CD14-positive monocyte (primary cell): ENCODE measurements around the gene LRRC4C. TPM values are rescaled to one million over a fixed set of nuclear protein-coding genes. Genes with fewer than 3 reads are reported as not detected.

Experiments
- DNase-seq, 3 donors: peaks; one replicate each; pipeline ENCODE4 v3.0.0-alpha.2; 2011 to 2022
- H2AFZ ChIP-seq: 2 replicates; pipeline ENCODE4 v1.6.0; 2012; ENCODE audit warnings: mild to moderate bottlenecking, low read depth, low read length, inconsistent platforms; ENCODE audit not compliant: insufficient read depth, poor library complexity, severe bottlenecking
- H3K27ac ChIP-seq, 2 donors: 1 replicate in 1 of 2; 2 replicates in 1 of 2; pipeline ENCODE4 v1.5.1; 2012 to 2013; ENCODE audit warnings: low read length in 2 of 2, control low read depth in 1 of 2, inconsistent platforms in 1 of 2, low read depth in 1 of 2, mild to moderate bottlenecking in 1 of 2
- H3K27me3 ChIP-seq, 2 donors: one replicate each; pipeline versions ENCODE4 v1.6.0 to v1.6.1; 2011 to 2013; ENCODE audit warnings: low read length in 2 of 2; ENCODE audit not compliant: control insufficient read depth in 2 of 2, insufficient read depth in 2 of 2
- H3K36me3 ChIP-seq, 2 donors: replicated peaks in 1 of 2; 1 replicate in 1 of 2; 2 replicates in 1 of 2; pipeline versions ENCODE4 v1.5.1 to v1.6.1; 2012 to 2013; ENCODE audit warnings: low read length in 2 of 2, control low read depth in 1 of 2, inconsistent platforms in 1 of 2, mild to moderate bottlenecking in 1 of 2; ENCODE audit not compliant: insufficient read depth in 2 of 2, control insufficient read depth in 1 of 2
- H3K4me1 ChIP-seq, 2 donors: 1 replicate in 1 of 2; 2 replicates in 1 of 2; pipeline versions ENCODE4 v1.5.1 to v1.6.1; 2012 to 2013; ENCODE audit warnings: low read length in 2 of 2, control low read depth in 1 of 2, inconsistent platforms in 1 of 2, mild to moderate bottlenecking in 1 of 2, moderate library complexity in 1 of 2; ENCODE audit not compliant: insufficient read depth in 2 of 2, control insufficient read depth in 1 of 2
- H3K4me2 ChIP-seq: replicated peaks from 2 replicates; pipeline ENCODE3; 2012; ENCODE audit warnings: low read length, moderate library complexity, mild to moderate bottlenecking; ENCODE audit not compliant: poor library complexity, severe bottlenecking; ENCODE audit errors: extremely low read depth
- H3K4me3 ChIP-seq, 3 experiments: fragments of 200-600 bp in 1 of 3; sonication (generic) in 1 of 3; replicated peaks in 1 of 3; 1 replicate in 2 of 3; 2 replicates in 1 of 3; pipeline ENCODE4 v1.5.1; 2011 to 2013; ENCODE audit warnings: low read length in 3 of 3, mild to moderate bottlenecking in 3 of 3, control low read depth in 2 of 3, low read depth in 2 of 3, inconsistent platforms in 1 of 3, moderate library complexity in 1 of 3
- H3K79me2 ChIP-seq: 2 replicates; pipeline ENCODE4 v1.6.0; 2012; ENCODE audit warnings: mild to moderate bottlenecking, control low read depth, inconsistent platforms, low read length, moderate library complexity; ENCODE audit not compliant: insufficient read depth
- H3K9ac ChIP-seq: 2 replicates; pipeline ENCODE4 v1.6.0; 2017; ENCODE audit warnings: low read length, mild to moderate bottlenecking; ENCODE audit not compliant: insufficient read depth, poor library complexity, severe bottlenecking
- H3K9me3 ChIP-seq, 2 donors: replicated peaks in 1 of 2; 1 replicate in 1 of 2; 2 replicates in 1 of 2; pipeline versions ENCODE4 v1.5.1 to v1.6.1; 2012 to 2013; ENCODE audit warnings: low read length in 2 of 2, control low read depth in 1 of 2; ENCODE audit not compliant: control insufficient read depth in 1 of 2, insufficient read depth in 1 of 2
- H4K20me1 ChIP-seq: 2 replicates; pipeline ENCODE4 v1.6.0; 2012; ENCODE audit warnings: mild to moderate bottlenecking, low read length, control low read depth, moderate library complexity; ENCODE audit not compliant: insufficient read depth
- H3K27ac Mint-ChIP-seq, 7 donors: one replicate each; pipeline ENCODE4 v1.8.0; 2020; ENCODE audit warnings: mild to moderate bottlenecking in 7 of 7, mixed read lengths in 7 of 7, moderate library complexity in 6 of 7, inconsistent platforms in 2 of 7
- H3K27me3 Mint-ChIP-seq, 3 donors: one replicate each; pipeline ENCODE4 v1.8.0; 2021 to 2022; ENCODE audit warnings: low read depth in 3 of 3, mild to moderate bottlenecking in 3 of 3, mixed read lengths in 3 of 3, moderate library complexity in 3 of 3, inconsistent platforms in 1 of 3
- H3K36me3 Mint-ChIP-seq, 2 donors: one replicate each; pipeline ENCODE4 v1.8.0; 2020; ENCODE audit warnings: mixed read lengths in 2 of 2, inconsistent platforms in 1 of 2, mild to moderate bottlenecking in 1 of 2
- H3K4me1 Mint-ChIP-seq: one replicate; pipeline ENCODE4 v1.8.0; 2020; ENCODE audit warnings: mild to moderate bottlenecking, mixed read lengths
- H3K4me3 Mint-ChIP-seq, 2 donors: one replicate each; pipeline ENCODE4 v1.8.0; 2020; ENCODE audit warnings: mild to moderate bottlenecking in 2 of 2, mixed read lengths in 2 of 2, moderate library complexity in 1 of 2
- H3K9me3 Mint-ChIP-seq, 7 donors: one replicate each; pipeline ENCODE4 v1.8.0; 2020 to 2022; ENCODE audit warnings: mixed read lengths in 7 of 7, mild to moderate bottlenecking in 6 of 7, moderate library complexity in 6 of 7, inconsistent platforms in 2 of 7
- CTCF ChIP-seq: fragments of 200-600 bp; IDR thresholded peaks from one replicate; pipeline ENCODE4 v1.8.0; 2022; ENCODE audit warnings: antibody characterized with exemption, mild to moderate bottlenecking
- WGBS: methylation state at CpG from one replicate; pipeline ENCODE4 v1.1.5; 2013; ENCODE audit warnings: missing lambda C conversion rate; ENCODE audit not compliant: insufficient coverage; 5-methylcytosine and 5-hydroxymethylcytosine counted together
- intact Hi-C, 2 donors: fragments of 100-400 bp; cut with micrococcal nuclease; formaldehyde crosslinking; loops; one replicate each; pipeline versions ENCODE4 v1.15.0 to v1.15.1; 2023
- polyA plus RNA-seq, 3 donors: library from polyadenylated mRNA; depleted of rRNA in 1 of 3; unstranded in 2 of 3; stranded (reverse) in 1 of 3; fragments of 300-500 nt in 2 of 3; fragments of >200 nt in 1 of 3; fragmentation: Illumina TruSeq in 2 of 3; gene quantifications; 1 replicate in 2 of 3; 2 replicates in 1 of 3; pipeline ENCODE4 v1.2.3, GENCODE V29; 2012 to 2021

The LRRC4C gene
- polyA plus RNA-seq, 3 donors, result not detected

GRCh38 chr11:40974186-40974795 is 485.2 kb downstream of the LRRC4C start:
- Mint-ChIP-seq H3K4me1 (no peaks in the 10 kb centered on the region), H3K9me3 (peaks cover 0 to 16% (median 10%) of the 10 kb centered on the region in 7 donors), H3K36me3 (no peaks in the 10 kb centered on the region), H3K27me3 (no peaks in the 10 kb centered on the region), H3K27ac (no peak overlapping the region), H3K4me3 (no peak overlapping the region)
- Histone ChIP-seq H3K36me3 (no peaks in the 10 kb centered on the region), H3K4me2 (no peak overlapping the region), H3K79me2 (no peaks in the 10 kb centered on the region), H3K27ac (no peak overlapping the region), H3K9me3 (peaks cover 10 to 17% of the 10 kb centered on the region in 2 donors), H3K4me1 (no peaks in the 10 kb centered on the region), H3K9ac (no peak overlapping the region), H4K20me1 (no peaks in the 10 kb centered on the region), H2AFZ (no peak overlapping the region), H3K4me3 (no peak overlapping the region), H3K27me3 (no peaks in the 10 kb centered on the region)
- 86% methylated on average over 1 of the region's 3 CpGs for WGBS
- DNase-seq, result no peak
- intact Hi-C loops, result no loop called here
- TF ChIP-seq CTCF, result no peak

GRCh38 chr11:40958707-40959106 is 500.7 kb downstream of the LRRC4C start:
- Mint-ChIP-seq H3K27ac (no peak overlapping the region), H3K4me3 (no peak overlapping the region), H3K4me1 (no peaks in the 10 kb centered on the region), H3K36me3 (no peaks in the 10 kb centered on the region), H3K9me3 (peaks cover 0 to 5% (median 0%) of the 10 kb centered on the region in 7 donors), H3K27me3 (peaks cover 0 to 1% (median 0%) of the 10 kb centered on the region in 3 donors)
- DNase-seq, result no peak
- Histone ChIP-seq H3K9ac (no peak overlapping the region), H3K4me1 (no peaks in the 10 kb centered on the region), H3K27me3 (no peaks in the 10 kb centered on the region), H2AFZ (no peak overlapping the region), H3K4me3 (no peak overlapping the region), H3K4me2 (no peak overlapping the region), H3K79me2 (no peaks in the 10 kb centered on the region), H4K20me1 (no peaks in the 10 kb centered on the region), H3K27ac (no peak overlapping the region), H3K9me3 (no peaks in the 10 kb centered on the region), H3K36me3 (no peaks in the 10 kb centered on the region)
- intact Hi-C loops, result no loop called here
- no peak for TF ChIP-seq CTCF
